ENCODE measurements around the gene STAT5B.

Gene STAT5B

DNA sequence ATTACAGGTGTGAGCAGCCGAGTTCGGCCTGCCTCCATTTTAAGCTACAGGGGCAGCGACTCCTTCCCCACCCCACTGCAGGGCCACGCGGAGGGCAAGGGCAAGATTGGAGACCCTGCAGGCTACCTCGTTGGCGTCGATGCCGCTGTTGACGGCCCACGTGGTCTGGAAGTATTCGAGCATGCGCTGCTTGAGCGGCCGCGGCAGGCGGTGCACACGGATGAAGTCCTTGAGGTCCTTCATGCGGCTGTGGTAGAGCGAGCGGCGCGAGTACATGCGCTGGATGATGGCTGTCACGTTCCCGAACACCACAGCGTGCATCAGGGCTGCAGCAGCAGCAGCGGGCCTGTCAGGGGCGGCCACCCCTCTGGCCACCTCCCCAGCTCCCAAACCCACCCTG, 106.8 kb downstream of the STAT5B start:
- DNase-seq: no peak

DNA sequence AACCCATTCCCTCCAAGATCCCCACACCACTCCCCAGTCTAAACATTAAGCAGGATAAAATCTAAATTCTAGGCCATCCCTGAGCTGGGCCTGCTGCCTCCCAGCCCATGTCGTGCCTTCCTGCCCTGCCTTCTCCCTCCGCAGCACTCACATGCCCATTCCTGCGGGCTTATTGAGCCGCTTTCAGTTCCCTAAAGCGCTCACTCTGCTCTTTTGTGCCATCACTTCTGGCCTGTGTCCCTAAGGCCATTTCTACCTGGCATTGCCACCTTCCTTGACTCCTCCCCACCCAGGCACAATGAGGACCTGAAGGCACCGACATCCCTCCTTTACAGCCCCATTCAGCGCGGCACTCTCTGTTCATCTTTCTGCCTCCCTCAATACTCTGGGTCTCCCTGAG, 108.4 kb downstream of the STAT5B start:
- no peak for DNase-seq

DNA sequence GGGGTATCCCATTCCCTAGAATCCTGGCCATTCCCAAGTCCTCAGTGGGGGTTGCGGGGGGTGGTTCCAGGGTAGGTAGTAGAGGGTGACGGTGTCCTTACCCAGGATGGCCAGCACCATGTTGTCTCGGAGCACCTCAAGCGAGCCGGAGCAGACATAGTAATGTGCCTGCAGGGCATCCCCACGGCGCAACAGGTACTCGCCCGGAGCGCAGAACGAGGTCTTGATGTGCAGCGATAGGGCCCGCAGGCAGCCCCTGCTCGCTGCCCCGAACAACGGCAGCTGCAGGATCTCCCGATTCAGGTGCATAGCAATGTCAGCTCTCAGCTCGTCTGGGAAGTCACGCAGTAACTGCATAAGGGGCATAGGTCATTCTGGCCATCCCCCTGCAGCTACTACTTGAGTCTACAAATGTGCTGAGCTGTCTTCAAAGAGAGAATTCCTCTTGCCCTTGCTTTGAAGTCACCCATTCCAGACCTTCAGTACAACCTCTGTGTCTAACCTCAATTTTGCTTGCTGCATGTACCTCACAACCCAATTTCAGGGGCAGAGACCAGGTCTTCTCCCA, 109.9 kb downstream of the STAT5B start:
- DNase-seq: no peak

DNA sequence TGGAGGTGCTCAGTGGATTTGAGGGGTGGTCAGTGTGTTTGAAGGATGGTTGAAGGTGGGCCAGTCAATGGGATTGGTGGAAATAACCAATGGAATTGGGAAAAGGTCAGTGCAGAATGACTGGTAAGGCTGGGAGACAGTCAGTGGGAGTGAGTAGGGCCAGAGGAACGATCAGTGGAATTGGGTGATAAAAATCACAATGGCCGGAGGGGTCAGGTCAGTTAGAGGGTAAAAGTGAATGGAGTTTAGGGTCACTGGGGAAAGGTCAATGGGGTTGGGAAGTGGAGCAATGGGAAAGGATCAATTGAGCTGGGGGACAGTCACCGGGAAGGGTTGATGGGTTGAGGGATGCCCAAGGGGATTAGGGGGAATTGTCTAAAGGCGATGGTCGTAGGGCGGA, 110.4 kb downstream of the STAT5B start:
- DNase-seq: no peak

DNA sequence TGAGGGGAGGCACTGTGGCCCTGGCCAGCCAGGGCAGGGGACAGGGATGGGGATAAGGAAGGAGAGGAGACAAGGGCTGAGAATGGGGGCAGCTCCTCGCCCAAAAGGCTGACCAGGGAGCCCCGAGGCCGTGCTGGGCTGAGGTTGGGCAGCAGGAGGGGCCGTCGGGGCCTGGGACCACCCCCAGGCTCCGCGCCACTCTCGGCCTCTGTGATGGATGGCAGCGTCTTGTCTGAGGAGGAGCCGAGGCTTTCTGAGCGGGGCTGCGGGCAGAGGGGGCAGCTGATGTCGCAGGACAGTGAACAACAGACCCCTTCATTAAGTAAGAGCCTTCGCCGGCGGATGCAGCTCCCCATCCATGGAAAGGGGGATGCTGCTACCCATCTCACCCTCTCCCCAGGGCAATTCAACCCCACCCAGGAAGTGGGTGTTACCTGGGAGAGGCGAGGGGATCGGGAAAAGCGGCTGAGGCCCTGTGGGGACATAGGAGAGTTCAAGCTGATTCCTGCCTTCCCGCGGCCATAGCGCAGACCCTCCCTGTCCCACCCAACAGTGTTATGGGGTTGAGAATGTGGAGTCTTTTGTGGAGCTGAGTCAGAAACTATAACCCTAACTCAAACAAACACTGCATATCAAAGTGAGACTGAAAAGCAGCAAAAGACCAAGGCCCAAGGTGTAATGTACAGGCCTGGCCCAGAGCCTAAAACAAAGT, 112.3 kb downstream of the STAT5B start:
- DNase-seq: no peak

DNA sequence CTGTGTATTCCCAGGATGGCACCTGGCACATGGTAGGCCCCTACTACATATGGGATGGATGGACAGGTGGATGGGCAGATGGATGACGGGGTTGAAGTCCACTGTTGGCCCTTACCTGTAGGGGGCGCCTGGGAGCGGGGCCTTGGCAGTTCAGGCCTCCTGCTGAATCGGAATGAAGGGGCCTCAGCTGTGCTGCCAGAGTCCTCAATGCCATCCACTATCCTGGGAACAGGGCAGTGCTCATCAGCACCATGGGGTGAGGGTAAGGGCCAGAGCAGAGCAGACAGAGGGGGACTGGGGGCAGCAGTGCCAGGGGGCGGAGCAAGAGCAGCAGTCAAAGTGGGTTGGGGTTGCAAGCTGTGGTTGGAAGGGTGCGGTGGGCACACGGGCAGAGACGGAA, 113.1 kb downstream of the STAT5B start:
- peak; percentile 19 for DNase-seq

DNA sequence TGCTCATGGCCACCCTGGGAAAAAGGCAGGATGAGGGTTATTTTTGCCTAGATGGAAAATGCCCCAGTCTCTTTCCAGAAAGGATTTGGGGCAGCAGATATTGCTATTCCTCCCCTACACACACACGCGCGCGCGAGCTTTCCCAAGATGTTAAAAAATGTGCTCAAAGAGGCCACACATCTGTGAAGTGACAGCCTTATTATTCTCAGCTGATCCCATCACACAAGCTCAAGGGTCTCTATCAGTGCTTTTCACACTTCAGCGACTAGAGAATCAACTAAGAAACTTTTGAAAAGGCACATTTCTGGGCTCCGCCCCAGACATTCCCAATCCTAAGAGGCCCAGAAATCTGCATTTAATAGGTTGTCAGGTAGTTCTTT, 115.7 kb downstream of the STAT5B start:
- no peak for DNase-seq

DNA sequence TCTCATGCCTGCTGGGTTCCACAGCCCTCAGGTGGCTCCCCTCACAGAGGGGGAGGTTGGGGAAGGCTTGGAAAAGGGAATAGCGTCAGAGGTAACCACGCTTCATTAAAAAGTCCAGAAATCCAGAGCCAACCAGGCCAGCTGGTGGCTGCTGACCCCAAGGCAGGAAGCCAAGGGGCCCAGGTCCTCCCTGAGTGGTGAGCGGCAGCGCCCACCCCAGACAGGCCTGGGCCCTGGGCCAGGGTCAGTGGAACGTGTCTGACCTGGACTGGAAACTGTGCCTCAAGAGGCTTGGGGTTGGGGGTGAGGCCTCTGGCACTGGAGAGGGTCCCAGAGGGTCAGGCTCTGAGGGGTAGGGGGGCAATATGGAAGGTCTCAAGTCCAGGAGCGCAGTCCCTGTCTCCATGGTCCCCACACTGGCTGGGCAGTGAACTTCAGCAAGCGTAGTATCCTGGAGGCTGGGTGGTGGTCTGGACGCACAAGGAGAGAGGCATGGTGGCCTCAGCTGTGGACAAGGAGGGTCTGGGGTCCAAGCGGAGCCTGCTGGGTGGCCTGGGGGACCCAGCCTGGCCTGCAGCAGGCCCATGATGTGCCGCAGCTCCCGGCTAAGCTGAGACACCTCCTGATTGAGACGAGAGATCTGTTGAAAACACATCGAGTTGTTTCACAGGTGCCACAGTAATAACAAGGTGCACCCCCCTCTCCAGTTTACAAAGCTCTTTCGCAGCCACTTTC, 116.2 kb downstream of the STAT5B start:
- no peak for DNase-seq

DNA sequence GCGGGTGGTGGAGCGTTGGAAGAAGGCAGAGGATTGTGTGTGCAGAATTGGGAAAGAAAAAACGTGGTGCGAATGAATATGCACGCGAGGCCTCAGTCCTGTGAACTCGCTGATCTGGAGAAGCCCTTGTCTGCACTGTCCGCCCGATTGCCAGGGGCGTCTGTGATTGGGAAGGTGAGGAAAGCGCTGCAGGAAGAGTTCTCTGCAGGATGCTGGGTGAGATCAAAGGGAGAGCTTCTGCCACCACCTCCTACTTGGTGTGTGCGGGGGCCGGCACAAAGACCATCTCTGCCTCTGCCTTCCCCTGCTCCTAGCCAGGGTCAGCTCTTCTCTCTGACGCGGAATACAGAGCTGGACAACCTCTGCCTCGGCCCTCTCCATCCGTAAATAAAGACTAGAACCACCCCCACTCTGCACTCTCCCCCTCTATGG, 120.6 kb downstream of the STAT5B start:
- no peak for DNase-seq

DNA sequence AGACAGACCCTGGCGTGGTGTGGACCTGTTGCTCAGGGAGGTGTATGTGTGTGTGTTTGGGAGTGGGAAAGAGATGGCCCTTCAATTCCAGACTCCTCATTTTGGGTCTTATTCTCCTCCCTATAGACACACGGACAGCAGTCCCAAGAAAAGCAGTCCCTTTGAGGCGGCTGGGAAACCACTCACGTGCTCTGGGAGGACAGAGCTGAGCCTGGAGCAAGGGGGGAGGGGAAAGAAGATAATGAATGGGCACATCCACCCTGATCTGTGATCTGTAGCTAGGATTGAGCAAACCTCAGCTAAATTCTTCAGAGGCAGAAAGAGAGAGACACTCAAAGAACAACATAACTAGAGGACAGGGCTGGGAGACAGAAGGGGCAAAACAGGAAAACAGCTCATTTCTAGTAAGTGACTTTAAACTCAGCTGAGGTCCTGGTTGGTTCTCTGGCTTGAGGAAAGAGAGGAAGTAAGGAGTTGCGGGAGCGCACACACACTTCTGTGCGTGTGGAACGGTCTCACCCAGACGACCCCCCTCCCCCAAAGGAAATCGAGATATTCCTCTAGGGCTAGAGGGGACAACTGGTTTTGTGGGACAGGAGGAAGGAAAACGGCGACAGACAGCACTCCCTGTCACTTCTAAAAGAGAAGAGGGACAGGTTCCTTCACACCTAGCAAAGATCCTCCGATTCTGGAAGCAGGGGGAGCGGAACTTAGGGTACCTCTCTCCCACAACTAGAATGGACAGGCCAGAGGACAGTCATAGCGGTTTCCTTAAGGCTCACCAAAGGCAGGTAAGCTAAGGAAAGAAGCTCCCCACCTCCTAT, 122.1 kb downstream of the STAT5B start:
- no peak for DNase-seq
